K562 (cell line): ENCODE data around the gene NMS. TPM values are rescaled to one million over a fixed set of nuclear protein-coding genes. Genes with fewer than 3 reads are reported as not detected.

ENCODE experiments used
- ATAC-seq: fragments of 200-7000 bp; cut with Tn5 transposase; 3 replicates; pipeline ENCODE4 v1.9.1; 2020; ENCODE audit warnings: moderate library complexity
- BruUV-seq: library from RNA; stranded (reverse); fragments of 400-500 nt; replicated peaks from 2 replicates; lab custom pipeline; 2021; lab: Mats Ljungman, UMichigan
- CTCF ChIA-PET: fragments of 300-600 bp; formaldehyde crosslinking; extraction: SDS; loops from one replicate; lab custom pipeline; 2021; ENCODE audit warnings: low intra/inter-chr PET ratio; lab: Yijun Ruan, JAX
- POLR2A ChIA-PET: fragments of 300-600, 350-650 bp; sonication (Branson Sonifier 250); formaldehyde crosslinking; extraction: SDS; loops from one replicate; lab custom pipeline; 2021; ENCODE audit warnings: antibody characterized with exemption, inconsistent platforms; lab: Yijun Ruan, JAX
- DNase-seq, 4 experiments: peaks; one replicate each; pipeline versions ENCODE4 v3.0.0 to v3.0.0-alpha.2; 2011 to 2018; ENCODE audit warnings: low spot score in 3 of 4, mixed read lengths in 3 of 4; ENCODE audit errors: extremely low read depth in 1 of 4
- FAIRE-seq: peaks from 2 replicates; lab custom pipeline; 2011; peaks lifted over from hg19 to GRCh38; lab: Jason Lieb, UNC
- H2AFZ ChIP-seq: 2 replicates; pipeline ENCODE4 v1.6.0; 2011; ENCODE audit warnings: low read depth, low read length, control low read depth, inconsistent platforms
- H3K27ac ChIP-seq: fragments of 200-600 bp; 3 replicates; pipeline ENCODE4 v1.8.0; 2011; ENCODE audit warnings: low read depth, mild to moderate bottlenecking, control low read depth, inconsistent platforms, low read length, moderate library complexity, mixed read lengths; ENCODE audit errors: extremely low read depth
- H3K27me3 ChIP-seq, 2 experiments: fragments of 300-600 bp in 1 of 2; 2 replicates in 1 of 2; 3 replicates in 1 of 2; pipeline versions ENCODE4 v1.6.0 to v1.8.0; 2011; ENCODE audit warnings: inconsistent platforms in 2 of 2, low read length in 2 of 2, mild to moderate bottlenecking in 1 of 2, mixed read lengths in 1 of 2, moderate library complexity in 1 of 2; ENCODE audit not compliant: control insufficient read depth in 2 of 2, insufficient read depth in 2 of 2
- H3K36me3 ChIP-seq: fragments of 300-600 bp; 3 replicates; pipeline ENCODE4 v1.8.0; 2011; ENCODE audit warnings: mild to moderate bottlenecking, low read length, inconsistent platforms; ENCODE audit not compliant: control insufficient read depth, insufficient read depth
- H3K4me1 ChIP-seq, 2 experiments: fragments of 200-600 bp in 1 of 2; replicated peaks in 1 of 2; 2 replicates in 1 of 2; 3 replicates in 1 of 2; pipeline versions ENCODE4 v1.5.1 to v1.8.0; 2011; ENCODE audit warnings: inconsistent platforms in 2 of 2, low read length in 2 of 2, mild to moderate bottlenecking in 1 of 2, mixed read lengths in 1 of 2, moderate library complexity in 1 of 2; ENCODE audit not compliant: control insufficient read depth in 2 of 2, insufficient read depth in 2 of 2
- H3K4me2 ChIP-seq: 2 replicates; pipeline ENCODE4 v1.6.1; 2011; ENCODE audit warnings: low read length, control low read depth, inconsistent platforms, mixed read lengths; ENCODE audit not compliant: insufficient read depth
- H3K4me3 ChIP-seq: fragments of 200-600 bp; sonication (generic), shearing (Covaris generic); 2 replicates; pipeline ENCODE4 v1.5.1; 2016; ENCODE audit warnings: control low read depth, inconsistent platforms
- H3K79me2 ChIP-seq: fragments of 200-600 bp; 3 replicates; pipeline ENCODE4 v1.8.0; 2011; ENCODE audit warnings: low read length, inconsistent platforms; ENCODE audit not compliant: control insufficient read depth, insufficient read depth
- H3K9ac ChIP-seq, 2 experiments: 2 replicates each; pipeline versions ENCODE4 v1.6.0 to v1.6.1; 2011; ENCODE audit warnings: low read depth in 2 of 2, low read length in 2 of 2, control low read depth in 1 of 2, inconsistent platforms in 1 of 2, mild to moderate bottlenecking in 1 of 2, mixed read lengths in 1 of 2; ENCODE audit not compliant: insufficient read depth in 1 of 2
- H3K9me1 ChIP-seq: one replicate; pipeline ENCODE4 v1.6.0; 2011; ENCODE audit warnings: inconsistent platforms, mild to moderate bottlenecking, low read length, moderate library complexity; ENCODE audit not compliant: control insufficient read depth, insufficient read depth
- H3K9me3 ChIP-seq: replicated peaks from 2 replicates; pipeline ENCODE4 v1.5.1; 2011; ENCODE audit warnings: low read depth, low read length, inconsistent platforms; ENCODE audit not compliant: control insufficient read depth, insufficient read depth
- H4K20me1 ChIP-seq: replicated peaks from 2 replicates; pipeline ENCODE4 v1.6.1; 2011; ENCODE audit warnings: low read length, inconsistent platforms, mixed read lengths; ENCODE audit not compliant: control insufficient read depth, insufficient read depth
- NCOA2 ChIP-seq, 2 experiments: fragments of 450-650 bp; IDR thresholded peaks; 2 replicates each; pipeline ENCODE4 v1.6.1; 2018; ENCODE audit warnings: mild to moderate bottlenecking in 2 of 2, moderate library complexity in 1 of 2; ENCODE audit not compliant: partially characterized antibody in 2 of 2
- NONO ChIP-seq, 2 experiments: fragments of 200-400 bp in 1 of 2; fragments of 450-650 bp in 1 of 2; formaldehyde crosslinking in 1 of 2; IDR thresholded peaks; 2 replicates each; pipeline ENCODE4 v1.6.1; 2017; ENCODE audit warnings: low read depth in 2 of 2, mild to moderate bottlenecking in 2 of 2, moderate library complexity in 2 of 2, low read length in 1 of 2
- ZKSCAN1 ChIP-seq: fragments of 150-350 bp; IDR thresholded peaks from 2 replicates; pipeline ENCODE4 v1.6.1; 2016; ENCODE audit warnings: low read depth, low read length
- WGBS: fragments of 100-300 bp; shearing (Covaris generic); methylation state at CpG from one replicate; pipeline ENCODE4 v1.1.6; 2016; ENCODE audit warnings: low coverage, mixed read lengths; ENCODE audit not compliant: insufficient coverage; ENCODE audit errors: missing lambda C conversion rate; 5-methylcytosine and 5-hydroxymethylcytosine counted together
- in situ Hi-C: fragments of 300-500 bp; cut with MboI; formaldehyde crosslinking; loops from 4 replicates; pipeline ENCODE4 v1.15.0; 2018; ENCODE audit warnings: inconsistent platforms, mixed read lengths
- intact Hi-C: fragments of 100-400 bp; cut with micrococcal nuclease; formaldehyde crosslinking; loops from 2 replicates; pipeline ENCODE4 v1.14.2; 2022
- polyA plus RNA-seq, 8 experiments: library from polyadenylated mRNA; depleted of rRNA in 4 of 8; stranded (reverse) in 5 of 8; unstranded in 3 of 8; fragments of >200 nt; fragmentation: Nextera tagmentation in 2 of 8; fragmentation: Illumina TruSeq in 1 of 8; extraction: Ambion mirVana in 2 of 8; extraction: Trizol in 1 of 8; gene quantifications; 2 replicates each; pipeline versions ENCODE4 v1.2.1 to v1.2.3, GENCODE V29; 2011 to 2014; ENCODE audit warnings: inconsistent platforms in 1 of 8, missing spikeins in 1 of 8
- total RNA-seq, 7 experiments: library from RNA; depleted of rRNA in 6 of 7; stranded (reverse); fragments of >200 nt in 6 of 7; fragmentation: Illumina TruSeq in 2 of 7; extraction: Trizol in 2 of 7; gene quantifications; 2 replicates each; pipeline versions ENCODE4 v1.2.1 to v1.2.3, GENCODE V29; 2011 to 2021; ENCODE audit warnings: low replicate concordance in 1 of 7
- TF ChIP-seq, protein P1 (sequence below): fragments of 250-450 bp; sonication (Bioruptor Pico); IDR thresholded peaks from 2 replicates; pipeline ENCODE4 v1.8.0; 2021; ENCODE audit warnings: moderate library complexity, mild to moderate bottlenecking, inconsistent platforms

Gene NMS
- total and polyA plus RNA-seq, 9 of the 15 experiments (the other 6 are each of a cell fraction or from before 2014, with no cell fraction given), result not detected

DNA sequence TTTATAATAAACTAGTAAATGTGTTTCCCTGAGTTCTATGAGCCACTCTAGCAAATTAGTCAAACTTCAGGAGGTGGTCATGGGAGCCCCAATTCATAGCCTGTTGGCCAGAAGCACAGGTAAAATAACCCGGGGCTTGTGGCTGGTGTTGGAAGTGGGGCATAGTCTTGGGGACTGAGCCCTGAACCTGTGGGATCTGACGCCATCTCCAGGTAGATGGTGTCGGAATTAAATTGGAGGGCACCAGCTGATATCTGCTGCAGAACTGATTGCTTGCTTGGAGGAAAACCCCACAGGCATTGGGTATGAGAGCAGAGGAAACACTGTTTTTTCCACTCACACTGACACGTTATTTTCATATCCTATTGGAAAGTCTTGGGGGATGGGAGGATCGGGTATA is 14.1 kb downstream of the NMS start:
- WGBS, result 4% methylated on average over 5 of the region's 5 CpGs
- Histone ChIP-seq H2AFZ (no peak overlapping the region), H3K9me1 (no peaks in the 10 kb centered on the region), H3K9ac (no peak overlapping the region), H3K36me3 (no peaks in the 10 kb centered on the region), H3K4me2 (no peak overlapping the region), H3K9me3 (no peaks in the 10 kb centered on the region), H3K27ac (no peak overlapping the region), H3K27me3 (peaks cover 0 to 14% of the 10 kb centered on the region in 2 experiments; a peak in 1 of 5 replicates), H3K4me3 (no peak overlapping the region), H3K79me2 (no peaks in the 10 kb centered on the region), H4K20me1 (no peaks in the 10 kb centered on the region), H3K4me1 (no peaks in the 10 kb centered on the region)
- DNase-seq (no peak), FAIRE-seq (no peak), ATAC-seq (no peak)
- POLR2A ChIA-PET, result interaction anchor here (1.1 kb wide), 1 partner anchor 11 kb away, joined by 3 read pairs; no protein-coding TSS in a partner anchor
- CTCF ChIA-PET, result no interaction called here
- TF ChIP-seq, protein P1, sequence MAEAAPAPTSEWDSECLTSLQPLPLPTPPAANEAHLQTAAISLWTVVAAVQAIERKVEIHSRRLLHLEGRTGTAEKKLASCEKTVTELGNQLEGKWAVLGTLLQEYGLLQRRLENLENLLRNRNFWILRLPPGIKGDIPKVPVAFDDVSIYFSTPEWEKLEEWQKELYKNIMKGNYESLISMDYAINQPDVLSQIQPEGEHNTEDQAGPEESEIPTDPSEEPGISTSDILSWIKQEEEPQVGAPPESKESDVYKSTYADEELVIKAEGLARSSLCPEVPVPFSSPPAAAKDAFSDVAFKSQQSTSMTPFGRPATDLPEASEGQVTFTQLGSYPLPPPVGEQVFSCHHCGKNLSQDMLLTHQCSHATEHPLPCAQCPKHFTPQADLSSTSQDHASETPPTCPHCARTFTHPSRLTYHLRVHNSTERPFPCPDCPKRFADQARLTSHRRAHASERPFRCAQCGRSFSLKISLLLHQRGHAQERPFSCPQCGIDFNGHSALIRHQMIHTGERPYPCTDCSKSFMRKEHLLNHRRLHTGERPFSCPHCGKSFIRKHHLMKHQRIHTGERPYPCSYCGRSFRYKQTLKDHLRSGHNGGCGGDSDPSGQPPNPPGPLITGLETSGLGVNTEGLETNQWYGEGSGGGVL (CRISPR knock-in tag), result no peak
- TF ChIP-seq NCOA2 (IDR thresholded peaks at IDR 0.05; ENCODE audit: partially characterized antibody in 2 of 2) (no peak), NONO (IDR thresholded peaks at IDR 0.05; ENCODE audit: low read depth in 2 of 2, low read length in 1 of 2) (no peak), ZKSCAN1 (no peak)
- BruUV-seq, result no TSS peak
- intact Hi-C loops, result no loop called here
- in situ Hi-C loops, result no loop called here
